PFSK-1 (cell line): Measurements from ENCODE around the gene KCNS1.

Source experiments
- POLR2AphosphoS5 ChIP-seq: IDR thresholded peaks from 2 replicates; pipeline ENCODE4 v1.6.1; 2012; ENCODE audit warnings: low read depth, mild to moderate bottlenecking, control low read depth, low read length, moderate library complexity
- REST ChIP-seq, 2 experiments: IDR thresholded peaks; 2 replicates each; pipeline versions ENCODE4 v1.6.1 to v1.8.0; 2011 to 2012; ENCODE audit warnings: low read depth in 2 of 2, low read length in 2 of 2, control low read depth in 1 of 2, inconsistent platforms in 1 of 2, mild to moderate bottlenecking in 1 of 2, moderate library complexity in 1 of 2; ENCODE audit not compliant: insufficient read depth in 1 of 2

- TF ChIP-seq REST (IDR thresholded peaks at IDR 0.05; ENCODE audit: insufficient read depth in 1 of 2, low read depth in 2 of 2, low read length in 2 of 2) = no peak
- TF ChIP-seq POLR2AphosphoS5 = no peak
Measured at GRCh38 chr20:45085289-45085688, 15.6 kb downstream of the KCNS1 start.
